Measurements from ENCODE around the gene NHERF1. TPM values are rescaled to one million over a fixed set of nuclear protein-coding genes. Genes with fewer than 3 reads are reported as not detected.

NHERF1 gene
- total RNA-seq, 1 donor from 2014 or later: 36.3 TPM

GRCh38 chr17:74757931-74758847 lies 9.8 kb downstream of the NHERF1 start:
- H3K4me2 ChIP-seq (ENCODE audit: low read length): peak overlapping the region; percentile 18
- DNase-seq (ENCODE audit: low read depth) (no peak), FAIRE-seq (no peak)
- H3K4me1 ChIP-seq (ENCODE audit: insufficient read depth, low read length): peaks cover 16% of the 10 kb centered on the region
- peaks cover 44% of the 10 kb centered on the region for H4K20me1 ChIP-seq (ENCODE audit: insufficient read depth, low read length)
- peaks cover 2% of the 10 kb centered on the region for H3K79me2 ChIP-seq (ENCODE audit: insufficient read depth, low read length)
- no peaks in the 10 kb centered on the region for H3K36me3 ChIP-seq (ENCODE audit: insufficient read depth, low read length)
- Mint-ChIP-seq H3K36me3 (ENCODE audit: low read depth, unreplicated experiment) (no peaks in the 10 kb centered on the region), H3K27me3 (ENCODE audit: low read depth, unreplicated experiment) (no peaks in the 10 kb centered on the region), H3K4me1 (ENCODE audit: low read depth, unreplicated experiment) (peaks cover 26% of the 10 kb centered on the region), H3K9me3 (ENCODE audit: unreplicated experiment) (no peaks in the 10 kb centered on the region), H3K27ac (ENCODE audit: unreplicated experiment) (peak overlapping the region; percentile 69), H3K4me3 (ENCODE audit: unreplicated experiment) (no peak overlapping the region)
- H2AFZ ChIP-seq (ENCODE audit: low read depth, low read length): no peak overlapping the region
- H3K9ac ChIP-seq (ENCODE audit: low read length): no peak overlapping the region
- H3K9me3 ChIP-seq (ENCODE audit: insufficient read depth, low read depth, low read length): no peaks in the 10 kb centered on the region
- H3K27me3 ChIP-seq (ENCODE audit: insufficient read depth, low read length): no peaks in the 10 kb centered on the region
- H3K4me3 ChIP-seq (ENCODE audit: insufficient read depth, low read depth, low read length): no peak overlapping the region
- TF ChIP-seq CTCF (IDR thresholded peaks at IDR 0.05; ENCODE audit: insufficient read depth, low read depth, low read length): no peak
- no peak for TF ChIP-seq EZH2 (IDR thresholded peaks at IDR 0.05; ENCODE audit: insufficient read depth, low read length)
- no peak overlapping the region for H3K27ac ChIP-seq (ENCODE audit: low read depth, low read length)

DNA sequence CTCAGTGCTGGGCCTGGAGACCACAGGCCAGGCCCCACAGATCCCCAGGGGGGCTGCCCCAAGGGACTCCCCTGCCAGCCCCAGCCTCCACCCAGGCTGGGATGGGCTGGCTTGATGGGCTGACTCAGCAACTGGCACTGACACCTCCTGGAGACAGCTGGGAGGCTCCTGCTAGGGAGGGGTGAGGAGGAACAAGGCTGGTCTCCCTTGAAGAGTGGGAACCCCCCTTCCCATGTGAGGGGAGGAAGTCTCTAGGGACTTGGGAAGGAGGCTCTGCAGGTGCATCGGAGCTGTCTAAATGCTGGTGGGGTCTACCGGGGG lies 10.4 kb downstream of the NHERF1 start:
- Mint-ChIP-seq H3K27ac (ENCODE audit: unreplicated experiment) (no peak overlapping the region), H3K36me3 (ENCODE audit: low read depth, unreplicated experiment) (no peaks in the 10 kb centered on the region), H3K4me1 (ENCODE audit: low read depth, unreplicated experiment) (peaks cover 26% of the 10 kb centered on the region), H3K4me3 (ENCODE audit: unreplicated experiment) (peak overlapping the region; percentile 27), H3K9me3 (ENCODE audit: unreplicated experiment) (no peaks in the 10 kb centered on the region), H3K27me3 (ENCODE audit: low read depth, unreplicated experiment) (no peaks in the 10 kb centered on the region)
- no peak for TF ChIP-seq EZH2 (IDR thresholded peaks at IDR 0.05; ENCODE audit: insufficient read depth, low read length)
- no peak overlapping the region for H3K4me3 ChIP-seq (ENCODE audit: insufficient read depth, low read depth, low read length)
- peaks cover 2% of the 10 kb centered on the region for H3K79me2 ChIP-seq (ENCODE audit: insufficient read depth, low read length)
- peak overlapping the region; percentile 18 for H3K4me2 ChIP-seq (ENCODE audit: low read length)
- no peaks in the 10 kb centered on the region for H3K36me3 ChIP-seq (ENCODE audit: insufficient read depth, low read length)
- DNase-seq (ENCODE audit: low read depth) (no peak), FAIRE-seq (no peak)
- H3K4me1 ChIP-seq (ENCODE audit: insufficient read depth, low read length): peaks cover 16% of the 10 kb centered on the region
- H2AFZ ChIP-seq (ENCODE audit: low read depth, low read length): no peak overlapping the region
- no peak overlapping the region for H3K27ac ChIP-seq (ENCODE audit: low read depth, low read length)
- H3K27me3 ChIP-seq (ENCODE audit: insufficient read depth, low read length): no peaks in the 10 kb centered on the region
- H3K9ac ChIP-seq (ENCODE audit: low read length): no peak overlapping the region
- no peaks in the 10 kb centered on the region for H3K9me3 ChIP-seq (ENCODE audit: insufficient read depth, low read depth, low read length)
- H4K20me1 ChIP-seq (ENCODE audit: insufficient read depth, low read length): peaks cover 44% of the 10 kb centered on the region

DNA sequence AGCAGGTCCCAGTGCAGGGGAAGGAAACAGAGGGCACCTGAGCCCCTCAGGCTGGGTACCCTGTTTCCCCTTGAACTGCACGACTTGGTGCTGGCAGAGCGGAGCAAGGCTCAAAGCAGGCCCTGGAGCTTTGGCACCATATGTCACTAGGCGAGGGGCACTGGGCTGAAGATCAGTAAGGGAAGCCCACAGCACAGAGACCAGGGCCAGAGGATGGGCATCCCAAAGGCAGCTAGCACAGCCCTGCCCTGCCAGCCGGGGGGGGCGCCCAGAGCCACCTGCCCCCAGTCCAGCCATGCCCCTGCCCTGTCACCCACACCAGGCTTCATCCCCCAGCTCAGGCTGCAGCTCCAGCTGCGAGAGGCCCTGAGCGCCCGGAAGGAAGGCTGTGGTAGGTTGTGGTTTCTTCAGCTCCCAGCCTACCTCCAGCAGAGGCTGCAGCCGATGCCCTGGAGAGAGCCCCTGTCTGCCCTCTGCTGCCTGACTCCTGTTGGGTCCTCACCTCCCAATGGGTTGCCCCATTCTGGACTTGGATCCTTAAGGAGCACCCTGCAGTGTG lies 10.9 kb downstream of the NHERF1 start:
- Histone ChIP-seq H3K9ac (ENCODE audit: low read length) (no peak overlapping the region), H3K36me3 (ENCODE audit: insufficient read depth, low read length) (no peaks in the 10 kb centered on the region), H3K9me3 (ENCODE audit: insufficient read depth, low read depth, low read length) (no peaks in the 10 kb centered on the region), H3K4me1 (ENCODE audit: insufficient read depth, low read length) (peaks cover 16% of the 10 kb centered on the region), H3K27me3 (ENCODE audit: insufficient read depth, low read length) (no peaks in the 10 kb centered on the region), H3K79me2 (ENCODE audit: insufficient read depth, low read length) (peaks cover 2% of the 10 kb centered on the region), H3K4me3 (ENCODE audit: insufficient read depth, low read depth, low read length) (no peak overlapping the region), H2AFZ (ENCODE audit: low read depth, low read length) (no peak overlapping the region), H4K20me1 (ENCODE audit: insufficient read depth, low read length) (peaks cover 44% of the 10 kb centered on the region), H3K4me2 (ENCODE audit: low read length) (no peak overlapping the region), H3K27ac (ENCODE audit: low read depth, low read length) (no peak overlapping the region)
- Mint-ChIP-seq H3K27me3 (ENCODE audit: low read depth, unreplicated experiment) (no peaks in the 10 kb centered on the region), H3K9me3 (ENCODE audit: unreplicated experiment) (no peaks in the 10 kb centered on the region), H3K4me3 (ENCODE audit: unreplicated experiment) (peak overlapping the region; percentile 27), H3K36me3 (ENCODE audit: low read depth, unreplicated experiment) (no peaks in the 10 kb centered on the region), H3K4me1 (ENCODE audit: low read depth, unreplicated experiment) (peaks cover 26% of the 10 kb centered on the region), H3K27ac (ENCODE audit: unreplicated experiment) (no peak overlapping the region)
- TF ChIP-seq EZH2 (IDR thresholded peaks at IDR 0.05; ENCODE audit: insufficient read depth, low read length) (no peak), CTCF (IDR thresholded peaks at IDR 0.05; ENCODE audit: insufficient read depth, low read depth, low read length) (no peak)
- FAIRE-seq: no peak
- no peak for DNase-seq (ENCODE audit: low read depth)

Data from astrocyte (in vitro differentiated cells and primary cell).